Esophagus mucosa (tissue), 1 donor: ENCODE data around the gene GDF15. TPM values are rescaled to one million over a fixed set of nuclear protein-coding genes. Genes with fewer than 3 reads are reported as not detected.

ENCODE experiments used
- ATAC-seq: fragments of 200-7000 bp; cut with Tn5 transposase; one replicate; pipeline ENCODE4 v1.9.1; 2020
- total RNA-seq: library from RNA; stranded (reverse); gene quantifications from one replicate; pipeline ENCODE4 v1.2.4, GENCODE V29; 2023
- donor health status: DM: yes; HTN: yes; CAD: no.

GDF15 gene
- total RNA-seq, 1 donor from 2014 or later = 3.9 TPM

GRCh38 chr19:18419195-18419698 lies 33.3 kb downstream of the GDF15 start, which contains the start of gene SSBP4:
Gene SSBP4 (plus strand): TSS chr19:18419398. CDS start chr19:18419649, 251 bp downstream.
- ATAC-seq = peak; percentile 24

DNA sequence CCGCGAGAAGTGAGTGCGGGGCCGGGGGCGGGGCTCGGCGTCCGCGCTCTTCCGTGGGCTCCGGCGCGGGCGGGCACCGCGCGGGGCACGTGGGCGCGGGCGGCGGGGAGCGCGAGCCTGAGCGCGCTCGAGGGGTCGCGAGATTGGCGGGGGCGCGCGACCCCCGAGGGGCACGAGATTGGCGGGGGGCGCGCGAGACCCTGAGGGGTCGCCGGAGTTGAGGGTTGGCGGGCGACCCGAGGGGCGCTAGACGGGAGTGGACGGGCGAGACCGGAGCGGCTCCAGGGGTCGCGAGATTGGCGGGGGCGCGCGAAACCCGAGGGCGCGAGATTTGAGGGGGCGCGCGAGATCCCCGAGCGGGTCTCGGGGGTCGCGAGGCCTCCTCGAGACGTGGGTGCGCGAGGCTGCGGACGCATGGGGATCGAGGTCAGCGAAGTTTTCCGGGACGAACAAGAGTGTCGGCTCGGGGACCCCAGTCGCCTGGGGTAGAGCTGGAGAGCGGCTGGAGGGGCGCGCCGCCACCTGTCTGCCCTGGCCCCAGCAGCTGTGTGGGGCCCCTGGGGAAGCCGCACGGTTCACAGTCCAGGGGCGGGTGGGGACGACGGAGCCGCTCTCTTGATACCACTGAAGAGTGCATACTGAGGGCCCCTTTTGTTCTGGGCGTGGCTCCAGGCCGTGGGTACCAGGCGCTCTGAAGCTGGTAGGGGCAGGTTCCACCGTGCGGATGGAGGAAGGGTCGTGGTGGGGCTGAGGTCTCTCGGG lies 33.9 kb downstream of the GDF15 start:
- ATAC-seq = no peak

- ATAC-seq = no peak
Measured at GRCh38 chr19:18420930-18421329, 35.0 kb downstream of the GDF15 start.

GRCh38 chr19:18421371-18421959 lies 35.5 kb downstream of the GDF15 start:
- ATAC-seq = no peak

DNA sequence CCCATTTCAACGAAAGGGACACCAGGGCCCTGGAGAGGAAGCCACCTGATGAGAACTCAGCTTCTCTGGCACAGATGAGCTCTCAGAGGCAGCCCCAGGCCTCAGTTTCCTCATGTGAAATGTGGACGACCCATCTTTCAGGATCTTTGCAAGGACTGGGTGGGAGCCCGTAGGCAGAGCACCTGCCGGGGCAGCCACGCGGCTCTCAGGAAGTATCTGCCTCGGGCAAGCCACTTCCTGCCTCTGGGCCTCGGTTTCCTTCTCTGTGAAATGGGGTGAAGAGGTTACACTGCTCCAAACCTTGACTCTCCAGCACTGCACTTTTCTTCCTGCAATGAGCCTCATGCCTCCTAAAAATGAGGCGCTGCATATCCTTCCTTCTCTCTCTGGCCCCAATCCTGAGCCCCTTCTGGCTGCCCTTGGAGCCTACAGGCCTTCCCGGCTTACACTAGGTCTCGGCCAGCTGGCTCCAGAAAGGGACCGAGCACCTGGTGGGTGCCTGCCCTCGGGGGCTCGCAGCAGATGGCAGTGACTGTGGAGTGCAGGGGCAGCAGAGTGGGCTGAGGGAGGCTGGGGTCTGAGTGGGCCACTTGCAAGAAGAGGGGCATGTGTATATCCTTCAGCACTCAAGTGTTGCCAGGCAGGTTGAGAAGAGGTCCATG lies 36.7 kb downstream of the GDF15 start:
- no peak for ATAC-seq

- no peak for ATAC-seq
Measured at GRCh38 chr19:18423258-18424020, 37.5 kb downstream of the GDF15 start.

- no peak for ATAC-seq
Measured at GRCh38 chr19:18424122-18424889, 38.3 kb downstream of the GDF15 start.

GRCh38 chr19:18424890-18425514 lies 39.0 kb downstream of the GDF15 start:
- no peak for ATAC-seq

DNA sequence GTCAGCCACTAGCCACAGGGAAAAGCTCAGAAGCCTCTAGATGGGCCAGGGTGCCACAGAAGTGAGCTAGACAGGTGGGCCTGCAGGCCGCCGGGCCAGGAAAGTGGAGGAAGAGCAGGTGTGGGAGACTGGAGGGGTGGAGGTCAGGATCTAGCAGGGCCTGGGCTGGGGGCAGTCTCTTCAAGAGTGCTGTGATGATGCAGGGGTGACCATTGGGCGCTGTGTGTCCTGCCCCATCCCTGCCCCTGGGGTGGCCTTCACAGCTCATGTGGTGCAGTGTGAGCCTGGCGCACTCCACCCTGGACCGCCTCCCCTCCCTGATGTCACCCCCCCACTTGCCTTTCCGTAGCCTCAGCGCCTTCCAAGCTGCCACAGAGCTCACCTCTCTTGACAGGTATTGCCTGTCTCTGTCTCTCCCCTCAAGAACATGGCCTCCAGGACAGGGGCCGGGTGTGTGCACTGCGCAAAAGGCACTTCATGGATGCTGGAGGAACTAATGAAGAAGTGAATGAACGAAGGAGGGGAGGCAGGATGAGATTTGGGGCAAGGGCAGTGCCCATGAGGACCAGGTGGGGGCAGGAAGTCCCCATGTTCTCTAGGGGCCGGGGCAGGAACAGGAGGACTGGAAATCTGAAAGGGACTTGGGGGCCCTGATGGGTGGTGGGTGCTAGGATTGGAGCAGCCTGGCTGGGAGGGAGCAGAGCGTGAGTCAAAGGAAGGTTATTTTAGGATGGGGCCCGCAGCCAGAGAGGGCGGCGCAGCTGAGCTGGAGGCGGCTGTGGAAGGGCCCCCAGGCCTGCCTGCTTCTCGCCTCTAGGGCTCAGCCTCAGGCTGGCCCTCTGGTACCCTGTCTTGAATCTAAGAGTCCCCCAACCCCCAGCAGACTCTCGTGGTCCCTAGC lies 39.8 kb downstream of the GDF15 start:
- no peak for ATAC-seq

DNA sequence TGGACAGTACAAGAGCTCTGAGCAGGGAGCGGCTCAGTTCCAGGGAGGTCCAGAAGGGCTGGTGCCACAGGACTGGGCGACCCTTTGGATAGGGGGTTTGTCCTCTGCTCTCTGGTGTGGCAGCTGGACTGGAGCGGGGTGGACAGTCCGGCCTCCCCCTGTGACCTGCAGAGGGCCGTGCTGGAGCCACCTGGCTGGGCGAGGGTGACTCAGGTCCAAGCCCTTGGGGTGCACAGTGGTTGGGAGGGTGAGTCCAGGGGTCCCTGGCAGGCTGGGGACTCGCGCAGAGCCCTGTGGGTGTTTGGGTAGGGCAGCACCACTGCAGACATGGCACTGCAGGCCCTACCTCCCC lies 40.4 kb downstream of the GDF15 start:
- ATAC-seq = no peak

DNA sequence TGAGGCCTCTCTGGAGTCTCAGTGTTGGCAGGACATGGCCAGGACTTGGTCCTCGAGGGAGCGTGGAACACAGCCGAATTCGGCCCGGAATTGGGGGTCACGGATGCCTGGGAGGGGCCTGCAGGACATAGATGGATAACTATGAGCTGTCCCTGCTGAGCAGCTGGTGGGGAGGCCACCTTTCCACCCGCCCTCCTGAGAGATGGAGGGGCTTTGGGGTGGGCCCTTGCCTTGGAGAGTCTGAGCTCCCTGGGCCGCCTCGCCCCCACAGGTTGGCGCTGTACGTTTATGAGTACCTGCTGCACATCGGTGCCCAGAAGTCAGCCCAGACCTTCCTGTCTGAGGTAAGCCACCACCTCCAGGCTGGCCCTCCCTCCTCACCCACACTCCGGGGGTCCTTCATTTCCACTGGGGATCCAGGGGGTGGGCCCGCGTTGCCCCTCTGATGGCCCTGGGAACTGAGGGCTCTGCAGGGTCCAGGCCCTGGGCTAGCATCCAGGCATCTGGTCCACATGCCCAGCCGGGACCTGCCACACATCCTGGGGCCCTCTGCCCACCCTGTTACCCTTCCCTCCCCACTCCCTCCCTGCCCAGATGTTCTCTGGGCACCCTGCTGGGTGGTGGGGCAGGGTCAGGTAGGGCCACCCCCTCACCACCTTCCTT lies 41.3 kb downstream of the GDF15 start:
- no peak for ATAC-seq

GRCh38 chr19:18427743-18428113 lies 41.8 kb downstream of the GDF15 start:
- no peak for ATAC-seq

DNA sequence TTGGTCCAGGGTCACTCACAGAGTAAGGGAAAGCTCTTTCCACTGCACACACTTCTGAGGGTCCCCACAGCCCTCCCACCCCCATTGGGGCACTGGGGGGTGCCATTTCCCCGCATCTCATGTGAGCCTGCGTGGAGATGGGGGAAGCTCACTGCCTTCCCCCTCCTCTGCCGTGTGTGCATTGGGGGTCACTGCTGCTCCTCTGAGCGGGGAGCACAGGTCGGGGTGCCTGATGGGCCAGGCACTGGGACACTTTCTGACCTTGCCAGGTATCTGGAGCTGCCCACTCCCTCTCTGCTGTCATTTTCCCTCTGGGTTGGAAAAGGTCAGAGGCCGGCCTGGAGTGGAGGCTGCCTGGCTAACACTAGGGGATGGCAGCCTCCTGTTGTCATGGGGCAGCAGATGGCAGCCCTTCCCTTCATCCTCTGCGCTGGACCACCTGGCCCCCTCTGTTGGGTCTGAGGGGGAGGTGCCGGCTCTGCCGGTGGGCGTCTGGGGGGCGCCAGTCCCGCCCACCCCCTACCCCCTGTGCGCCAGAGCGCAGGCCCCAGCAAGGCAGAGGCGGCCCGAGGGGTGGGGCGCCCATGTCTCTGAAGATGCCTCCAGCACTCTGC lies 42.3 kb downstream of the GDF15 start:
- no peak for ATAC-seq

GRCh38 chr19:18428787-18429674 lies 43.1 kb downstream of the GDF15 start:
- peak; percentile 31 for ATAC-seq

DNA sequence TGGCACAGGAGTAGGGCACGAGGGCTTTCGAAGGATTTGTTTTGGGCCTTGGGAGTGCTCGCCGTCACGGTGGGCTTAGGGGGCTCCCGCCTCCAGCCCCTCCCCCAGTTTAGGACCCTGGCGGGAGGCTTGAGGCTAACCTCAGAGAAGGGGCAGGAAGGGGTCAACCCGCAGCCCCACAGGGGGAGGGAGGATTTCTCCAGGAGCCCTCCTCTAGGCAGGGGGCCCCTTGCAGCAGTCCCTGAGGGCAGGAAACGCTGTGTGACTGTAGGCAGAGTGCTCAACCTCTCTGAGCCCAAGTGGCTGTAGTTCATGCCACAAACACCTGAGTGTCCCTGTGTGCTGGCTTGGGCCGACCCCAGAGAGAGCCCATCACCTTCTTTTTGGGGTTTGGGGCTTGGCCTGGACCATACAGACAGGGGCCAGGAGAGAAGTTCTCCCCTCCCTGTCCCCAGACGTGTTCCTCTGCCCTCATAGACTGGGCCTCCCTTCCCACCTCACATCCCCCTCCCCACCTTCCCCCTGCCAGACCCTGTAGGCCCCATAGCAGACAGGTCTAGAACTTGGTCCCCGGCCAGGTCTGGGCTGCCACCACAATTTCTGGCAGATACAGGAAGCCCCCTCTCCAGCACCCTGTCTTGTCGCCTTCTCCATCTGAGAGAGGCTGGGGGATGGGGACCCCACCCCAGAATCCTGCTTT lies 43.9 kb downstream of the GDF15 start:
- ATAC-seq = no peak

- no peak for ATAC-seq
Measured at GRCh38 chr19:18430417-18431144, 44.6 kb downstream of the GDF15 start.
